ENCODE results near the gene ITPKB.
"Not testable (repeated sequence)": the region's sequence is repeated elsewhere in the genome, so short reads cannot be mapped to it uniquely, and the experiment has no call there.

ITPKB gene

GRCh38 chr1:226738995-226739695 lies at the start of gene ITPKB:
ITPKB (minus strand) TSS chr1:226739282; CDS start chr1:226737458, 1,824 bp downstream.
- no peak for DNase-seq (ENCODE audit: low read depth)

- DNase-seq (ENCODE audit: low read depth): no peak
These were observed 48.6 kb upstream of the ITPKB start for GRCh38 chr1:226787638-226788037.

GRCh38 chr1:226787071-226787470 lies 48.0 kb upstream of the ITPKB start:
- DNase-seq (ENCODE audit: low read depth): no peak

DNA sequence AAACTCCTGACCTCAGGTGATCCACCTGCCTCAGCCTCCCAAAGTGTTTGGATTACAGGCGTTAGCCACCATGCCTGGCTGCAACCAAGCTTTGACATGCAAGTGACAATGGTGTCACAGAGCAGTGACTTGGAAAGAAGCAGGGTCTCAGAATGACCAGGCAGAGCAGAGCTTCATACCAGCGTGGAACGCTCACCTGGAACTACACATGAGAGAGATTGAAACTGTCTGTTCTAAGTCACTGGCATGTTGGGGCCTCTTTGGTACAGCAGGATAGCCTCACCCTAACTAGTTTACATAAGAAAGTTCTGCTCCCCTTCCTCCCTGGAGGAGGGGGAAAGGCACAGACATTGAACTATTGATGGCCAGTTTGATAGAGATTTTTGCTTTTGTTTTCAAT lies 47.5 kb upstream of the ITPKB start:
- DNase-seq (ENCODE audit: low read depth): no peak

DNA sequence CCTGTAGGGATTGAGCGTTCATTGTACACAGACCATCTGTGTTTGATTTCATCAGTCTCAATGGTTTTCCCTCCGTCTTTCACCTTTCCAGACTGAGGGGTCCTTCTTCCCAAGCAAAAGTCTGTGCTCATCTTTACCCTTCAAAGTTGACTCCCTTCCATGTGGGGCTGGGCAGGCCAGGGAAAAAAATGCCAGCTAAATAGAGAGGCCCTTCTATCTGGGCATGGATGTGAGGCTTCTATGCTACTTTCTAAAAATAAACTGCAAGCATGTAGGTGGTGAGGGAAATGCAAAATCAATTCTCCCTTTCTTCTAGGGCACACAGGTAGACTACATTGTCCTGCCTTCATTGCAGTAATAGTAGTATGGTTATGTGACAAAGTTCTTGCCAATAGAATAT lies 46.7 kb upstream of the ITPKB start:
- DNase-seq (ENCODE audit: low read depth): no peak

- no peak for DNase-seq (ENCODE audit: low read depth)
These were observed 45.3 kb upstream of the ITPKB start for GRCh38 chr1:226784081-226785049.

DNA sequence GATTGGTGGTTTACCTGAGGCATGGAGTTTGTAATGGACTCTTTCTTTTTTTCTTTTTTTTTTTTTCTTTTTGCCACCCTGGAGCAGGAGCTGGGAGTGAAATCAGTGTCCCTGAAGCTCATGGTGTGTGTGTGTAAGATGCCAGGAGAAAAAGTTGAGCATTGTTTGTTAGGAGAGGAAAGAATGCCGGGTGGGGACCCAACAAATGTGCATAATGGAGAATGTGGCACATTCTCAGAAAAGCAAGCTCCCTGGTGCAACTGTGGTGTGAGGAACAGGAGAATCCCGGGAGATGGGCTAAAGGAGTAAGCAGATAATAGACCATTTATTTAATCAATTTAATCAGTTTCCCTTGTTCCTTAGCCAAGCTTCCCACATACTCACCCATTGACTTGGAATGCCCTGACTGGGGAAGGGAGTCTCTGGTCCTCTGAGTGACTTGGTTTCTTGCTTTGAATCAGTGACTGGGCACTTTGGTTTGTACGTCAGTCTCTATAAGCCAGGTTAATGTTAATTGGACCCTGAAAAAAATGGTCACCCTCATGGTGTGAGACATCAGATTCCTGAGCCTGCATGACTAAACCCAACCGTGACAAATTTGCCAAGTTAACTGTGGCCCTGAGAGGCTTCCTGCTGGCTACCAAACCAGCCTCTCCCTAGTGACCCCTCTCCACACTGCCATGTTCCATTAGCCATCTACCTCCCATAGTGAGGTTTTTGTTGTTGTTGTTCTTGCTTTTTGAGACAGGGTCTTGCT lies 43.9 kb upstream of the ITPKB start:
- no peak for DNase-seq (ENCODE audit: low read depth)

DNA sequence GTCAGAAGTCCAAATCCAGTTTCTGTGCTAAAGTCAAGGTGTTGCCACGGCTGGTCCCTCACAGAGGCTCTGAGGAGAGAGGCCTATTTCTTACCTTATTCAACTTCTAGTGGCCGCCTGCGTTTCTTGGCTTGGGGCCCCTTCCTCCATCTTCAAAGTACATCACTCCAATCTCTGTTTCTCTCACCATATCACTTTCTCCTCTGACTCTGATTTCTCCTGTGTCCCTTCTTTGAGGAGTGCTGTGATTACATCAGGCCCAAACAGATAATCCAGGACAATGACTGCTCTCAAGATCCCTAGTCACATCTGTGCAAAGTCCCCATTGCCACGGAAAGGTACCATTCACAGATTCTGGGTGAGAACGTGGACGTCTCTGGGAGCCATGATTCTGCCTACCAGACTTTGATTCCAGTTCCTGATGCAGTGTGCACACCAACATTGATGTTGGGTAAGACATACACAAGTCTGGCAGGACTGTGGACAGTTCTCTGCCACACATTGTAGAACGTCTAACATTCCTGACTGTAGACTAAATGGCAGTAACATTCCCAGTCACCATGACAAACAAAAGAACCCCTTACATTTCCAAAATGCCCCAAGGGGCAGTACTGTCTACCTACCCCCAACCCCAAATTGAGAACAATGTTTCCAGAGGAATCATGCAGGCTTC lies 43.0 kb upstream of the ITPKB start:
- no peak for DNase-seq (ENCODE audit: low read depth)

- DNase-seq (ENCODE audit: low read depth): no peak
These were observed 40.5 kb upstream of the ITPKB start for GRCh38 chr1:226779561-226779960.

DNA sequence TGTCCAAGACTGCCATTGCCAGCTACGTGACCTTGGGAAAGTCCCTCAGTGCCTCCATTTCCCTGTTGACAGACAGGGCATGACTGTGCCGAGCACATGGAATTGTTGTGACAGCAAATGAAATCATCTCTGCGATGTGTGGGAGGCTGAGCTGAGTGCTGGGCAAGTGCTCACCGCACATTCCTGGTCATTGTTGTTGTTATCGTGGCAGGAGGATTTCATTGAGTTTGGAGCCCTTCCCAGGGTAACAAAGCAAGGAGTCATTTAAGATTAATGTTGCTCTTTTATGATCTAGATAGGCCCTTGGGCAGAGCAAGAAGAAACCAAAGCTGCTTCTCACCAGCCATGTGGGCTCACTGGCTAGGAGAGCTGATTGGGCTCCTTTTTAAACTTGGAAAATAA lies 39.6 kb upstream of the ITPKB start:
- DNase-seq (ENCODE audit: low read depth): no peak

- no peak for DNase-seq (ENCODE audit: low read depth)
These were observed 37.9 kb upstream of the ITPKB start for GRCh38 chr1:226776975-226777374.

- no peak for DNase-seq (ENCODE audit: low read depth)
These were observed 37.0 kb upstream of the ITPKB start for GRCh38 chr1:226776066-226776465.

DNA sequence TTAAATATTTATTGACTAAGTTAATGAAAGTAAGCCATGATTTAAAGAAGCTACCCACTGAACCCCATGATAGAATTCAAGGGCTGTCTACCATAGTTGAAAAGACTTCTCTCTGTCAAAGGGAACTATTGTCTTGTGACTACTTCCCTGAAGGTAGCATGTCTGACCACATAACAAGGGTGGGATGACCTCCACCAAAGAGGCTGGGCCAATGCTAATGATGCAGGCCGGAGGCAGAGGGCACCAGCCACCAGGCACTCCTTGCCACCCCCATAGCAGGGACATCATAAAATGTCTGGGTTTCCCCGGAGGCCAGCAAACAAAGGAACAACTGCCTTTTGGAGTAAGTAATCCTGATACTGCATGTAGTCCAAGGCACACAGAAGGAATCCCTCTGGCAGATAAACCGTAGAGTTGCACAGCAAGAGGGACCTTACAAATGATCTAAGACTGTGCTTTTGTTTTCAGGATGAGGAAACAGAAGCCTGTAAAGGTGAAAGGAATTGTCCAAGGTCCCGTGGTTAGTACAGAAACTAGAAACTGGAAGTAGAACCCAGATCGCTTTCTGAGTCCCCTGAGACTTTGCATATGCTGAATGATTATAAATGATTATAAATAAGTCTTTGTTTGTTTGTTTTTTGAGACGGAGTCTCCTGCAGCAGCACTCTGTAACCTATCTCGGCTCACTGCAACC lies 33.5 kb upstream of the ITPKB start:
- no peak for DNase-seq (ENCODE audit: low read depth)

DNA sequence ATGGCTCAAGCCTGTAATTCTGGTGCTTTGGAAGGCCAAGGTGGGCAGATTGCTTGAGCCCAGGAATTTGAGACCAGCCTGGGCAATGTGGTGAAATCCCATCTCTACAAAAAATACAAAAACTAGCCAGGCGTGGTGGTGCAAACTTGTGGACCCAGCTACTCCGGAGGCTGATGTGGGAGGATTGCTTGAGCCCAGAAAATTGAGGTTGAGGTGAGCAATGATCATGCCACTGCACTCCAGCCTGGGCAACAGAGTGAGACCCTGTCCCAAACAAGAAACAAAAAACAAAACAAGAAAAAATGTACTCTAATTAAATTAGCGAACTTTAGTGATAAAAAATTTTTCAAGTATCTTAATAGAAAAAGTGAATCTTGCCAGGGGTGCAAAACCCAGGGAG lies 28.1 kb upstream of the ITPKB start:
- not testable (repeated sequence) for DNase-seq (ENCODE audit: low read depth)

DNA sequence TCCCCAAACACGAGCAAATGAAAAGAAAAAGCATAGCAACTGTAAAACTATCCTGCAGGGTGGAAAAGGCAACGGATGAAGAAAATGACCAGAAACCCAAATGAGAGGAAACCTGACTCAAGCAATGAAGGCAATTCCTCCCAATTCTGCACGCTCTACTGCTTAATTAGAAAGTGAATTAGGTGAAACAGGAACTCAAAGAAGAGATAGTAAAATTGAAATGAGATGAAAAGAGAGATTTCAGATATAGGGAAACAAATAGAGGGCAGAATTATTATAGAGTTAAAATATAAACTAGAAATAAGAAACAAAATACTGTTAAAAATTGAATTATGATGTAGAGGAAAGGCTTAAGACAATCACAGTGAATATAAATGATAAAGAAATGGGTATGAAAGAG lies 27.5 kb upstream of the ITPKB start:
- no peak for DNase-seq (ENCODE audit: low read depth)

DNA sequence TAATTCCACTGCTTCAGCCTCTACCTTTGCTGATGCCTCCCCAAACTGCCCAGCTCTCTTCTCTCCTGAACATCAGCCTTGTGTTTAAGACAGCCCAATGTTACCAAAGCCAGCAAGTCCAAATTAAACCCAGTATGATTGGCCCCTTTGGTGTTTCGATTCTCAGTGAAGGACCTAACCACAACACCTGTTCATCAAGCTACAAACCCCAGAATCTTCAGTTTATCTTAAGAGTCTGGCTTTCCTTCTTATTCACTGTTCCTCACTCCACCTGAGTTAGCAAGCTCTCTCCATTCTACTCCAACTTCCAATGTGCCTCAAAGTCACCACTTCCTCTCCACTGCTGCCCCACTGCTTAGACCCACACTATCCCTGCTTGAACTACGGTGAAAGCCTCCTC lies 25.5 kb upstream of the ITPKB start:
- DNase-seq (ENCODE audit: low read depth): no peak

GRCh38 chr1:226763905-226764264 lies 24.8 kb upstream of the ITPKB start:
- DNase-seq (ENCODE audit: low read depth): no peak

- no peak for DNase-seq (ENCODE audit: low read depth)
These were observed 24.2 kb upstream of the ITPKB start for GRCh38 chr1:226762988-226763904.

GRCh38 chr1:226762055-226762454 lies 23.0 kb upstream of the ITPKB start:
- no peak for DNase-seq (ENCODE audit: low read depth)

- DNase-seq (ENCODE audit: low read depth): no peak
These were observed 22.2 kb upstream of the ITPKB start for GRCh38 chr1:226761322-226761721.
